HG02571 (cell line): ENCODE data around the gene NAP1L5.

Source experiments
- ATAC-seq: cut with Tn5 transposase; IDR thresholded peaks from one replicate; pipeline ENCODE4 v1.9.1; 2021; ENCODE audit warnings: mild to moderate bottlenecking, moderate library complexity; ENCODE audit not compliant: unreplicated experiment

Gene NAP1L5

DNA sequence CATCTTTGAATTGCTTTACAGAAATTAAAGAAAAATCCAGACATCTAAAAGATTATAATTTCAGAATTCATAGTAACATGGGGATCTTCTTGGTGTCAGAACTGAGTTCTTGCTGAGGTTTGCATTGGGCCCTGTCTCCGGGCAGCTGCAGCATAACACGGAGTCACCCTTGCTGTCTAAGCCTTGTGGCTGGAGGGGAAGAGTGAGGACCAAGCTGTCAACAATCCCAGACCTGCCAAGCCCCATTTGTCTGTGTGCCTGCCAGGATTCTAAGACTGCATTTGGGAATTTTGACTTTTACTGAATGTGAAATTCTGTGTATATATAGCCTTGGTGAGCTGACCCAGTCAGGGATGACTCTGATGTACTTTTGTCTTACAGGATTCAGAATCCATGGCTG is 25.2 kb upstream of the NAP1L5 start:
- no peak for ATAC-seq

DNA sequence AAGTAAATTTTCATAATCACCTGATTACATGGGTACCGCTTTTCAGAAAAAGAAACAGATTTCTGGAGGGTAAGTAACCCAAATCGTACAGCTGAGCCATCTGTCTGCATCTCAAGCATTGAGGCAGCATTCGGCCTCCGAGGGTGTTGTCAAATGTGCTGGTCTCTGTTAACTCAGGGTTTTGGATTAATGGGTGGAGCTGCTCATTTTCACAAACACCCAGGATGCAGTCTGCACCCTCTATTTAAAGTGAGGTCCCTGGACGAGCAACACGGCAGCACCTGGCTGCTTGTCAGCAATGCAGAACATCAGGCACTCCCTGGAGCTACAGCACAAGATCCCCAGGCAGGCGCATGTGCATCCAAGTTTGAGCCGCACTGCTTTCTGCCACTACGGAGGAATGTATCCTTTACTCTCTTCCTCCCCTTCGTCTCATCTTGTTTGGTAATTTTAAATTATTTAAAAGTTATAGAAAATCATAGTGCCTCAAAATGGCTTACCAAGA is 24.7 kb upstream of the NAP1L5 start:
- no peak for ATAC-seq

DNA sequence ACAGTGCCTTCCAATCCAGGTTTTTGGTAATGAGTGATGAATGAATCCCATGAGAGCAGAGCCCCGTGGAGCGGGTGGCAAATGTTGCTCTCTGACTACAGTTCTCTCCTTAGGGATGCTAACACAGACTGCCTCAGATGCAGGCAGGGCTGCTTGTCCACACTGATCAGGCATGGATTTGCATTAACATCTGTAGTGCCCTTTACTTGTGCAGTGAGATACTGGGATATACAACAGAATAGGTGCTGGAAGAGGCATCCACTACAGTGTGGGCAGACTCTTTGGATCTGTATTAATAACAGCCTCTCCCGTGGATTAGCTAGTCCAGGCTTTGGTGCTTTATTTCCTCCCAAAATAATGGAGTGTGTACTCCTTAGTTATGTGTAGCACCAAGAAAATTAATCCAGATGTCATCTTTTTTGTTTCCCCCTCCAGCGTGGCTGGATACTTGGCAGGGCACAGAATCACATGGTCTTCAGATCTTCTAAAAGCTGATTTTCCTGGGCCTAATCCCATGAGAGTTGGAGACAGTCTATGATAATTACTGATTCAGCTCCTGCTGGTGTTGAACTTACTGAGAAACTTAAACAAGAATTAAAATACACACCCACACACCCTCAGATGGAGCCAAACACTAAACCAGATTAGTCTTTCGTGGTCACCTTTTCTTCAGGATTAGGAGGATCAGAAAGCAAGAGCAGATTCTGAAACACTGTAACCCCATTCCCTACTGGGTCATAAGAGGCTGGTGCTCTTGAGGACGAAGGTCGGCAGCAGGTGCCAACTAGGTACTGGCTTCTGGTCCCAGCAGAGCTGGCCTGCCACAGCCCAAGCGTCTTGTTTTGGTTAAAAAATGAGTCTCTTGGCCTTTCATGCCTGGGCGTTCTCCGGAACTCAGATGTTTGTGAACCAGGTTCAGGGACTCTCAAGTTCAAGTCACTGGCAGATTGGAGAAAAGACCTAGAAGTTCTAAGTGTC is 23.1 kb upstream of the NAP1L5 start:
- ATAC-seq = no peak

DNA sequence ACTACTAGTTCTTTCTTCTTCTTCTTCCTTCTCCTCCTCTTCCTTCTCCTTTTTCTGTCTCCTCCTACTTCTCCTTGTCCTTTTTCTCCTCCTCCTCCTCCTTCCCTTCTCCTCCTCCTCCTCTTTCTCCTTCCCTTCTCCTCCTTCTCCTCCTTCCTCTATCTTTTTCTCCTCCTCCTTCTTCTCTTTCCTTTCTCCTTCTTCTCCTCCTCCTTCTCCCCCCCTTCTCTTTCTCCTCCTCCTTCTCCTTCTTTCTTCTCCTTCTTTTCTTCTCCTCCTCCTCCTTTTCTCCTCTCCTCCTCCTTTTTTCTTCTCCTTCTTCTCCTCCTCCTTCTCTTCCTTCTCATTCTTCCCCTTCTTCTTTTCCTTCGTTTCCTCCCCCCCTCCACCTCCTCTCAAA is 21.8 kb upstream of the NAP1L5 start:
- ATAC-seq = no peak

DNA sequence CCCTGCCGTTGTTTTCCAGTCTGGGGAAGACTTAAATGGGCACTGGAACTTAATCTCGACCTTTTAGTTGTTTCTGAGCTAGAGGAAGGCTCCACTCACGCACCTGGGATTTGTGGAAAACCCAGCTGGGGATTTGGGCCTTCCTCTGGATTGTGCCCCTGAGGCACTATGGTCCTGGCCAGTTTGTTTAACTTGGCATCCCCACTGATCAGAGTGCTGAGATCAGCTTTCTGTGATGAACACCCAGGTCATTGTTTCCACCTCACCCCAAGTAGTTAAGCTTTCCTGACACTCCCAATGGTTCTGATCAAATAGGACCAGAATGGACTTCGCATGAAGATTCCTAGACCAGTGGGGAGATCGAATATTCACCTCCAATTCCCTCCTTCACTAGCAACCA is 20.5 kb upstream of the NAP1L5 start:
- ATAC-seq = no peak

DNA sequence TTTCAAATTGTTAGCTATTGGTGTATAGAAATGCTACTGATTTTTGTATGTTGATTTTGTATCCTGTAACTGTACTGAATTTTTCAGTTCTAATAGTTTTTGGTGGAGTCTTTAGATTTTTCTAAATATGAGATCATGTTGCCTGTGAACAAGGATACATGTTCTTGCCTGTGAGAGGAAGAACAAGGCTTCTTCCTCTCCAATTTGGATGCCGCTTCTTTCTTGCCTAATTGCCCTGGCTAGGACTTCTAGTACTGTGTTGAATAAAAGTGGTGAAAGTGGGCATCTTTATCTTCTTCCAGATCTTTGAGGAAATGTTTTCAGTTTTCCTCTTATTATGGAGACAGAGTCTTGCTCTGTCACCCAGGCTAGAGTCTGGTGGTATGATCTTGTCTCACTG is 16.2 kb upstream of the NAP1L5 start:
- ATAC-seq = no peak

DNA sequence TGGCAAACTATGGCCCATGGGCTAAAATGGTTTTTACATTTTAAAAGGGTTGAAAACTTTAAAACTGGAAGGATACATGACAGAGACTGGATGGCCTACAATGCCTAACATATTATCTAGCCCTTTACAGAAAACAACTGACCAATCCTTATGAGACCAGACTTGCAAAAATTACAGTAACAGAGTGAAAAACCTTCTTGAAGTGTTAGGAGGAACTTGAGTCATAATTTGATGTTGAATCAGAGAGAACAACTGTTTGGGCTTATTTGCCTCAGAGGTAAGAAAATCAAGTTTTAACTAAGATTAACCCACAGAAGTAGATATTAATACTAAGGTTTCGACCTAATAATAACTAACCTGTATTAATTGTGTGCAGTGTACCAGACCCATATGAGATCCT is 12.4 kb upstream of the NAP1L5 start:
- no peak for ATAC-seq

DNA sequence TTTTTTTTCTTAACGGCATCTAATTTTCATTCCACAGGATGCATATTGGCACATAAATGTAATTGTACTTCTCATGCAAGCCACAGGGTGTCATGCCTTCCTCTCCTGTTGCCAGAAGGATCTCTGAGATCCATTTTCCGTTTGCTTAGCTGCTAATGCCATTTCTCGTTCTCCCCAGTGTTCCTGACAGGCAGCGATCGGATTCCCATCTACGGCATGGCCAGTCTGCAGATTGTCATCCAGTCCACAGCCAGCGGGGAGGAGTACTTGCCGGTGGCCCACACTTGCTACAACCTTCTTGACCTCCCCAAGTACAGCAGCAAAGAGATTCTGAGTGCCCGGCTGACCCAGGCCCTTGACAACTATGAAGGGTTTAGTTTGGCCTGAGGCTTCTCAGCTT is 8.9 kb upstream of the NAP1L5 start:
- no peak for ATAC-seq

DNA sequence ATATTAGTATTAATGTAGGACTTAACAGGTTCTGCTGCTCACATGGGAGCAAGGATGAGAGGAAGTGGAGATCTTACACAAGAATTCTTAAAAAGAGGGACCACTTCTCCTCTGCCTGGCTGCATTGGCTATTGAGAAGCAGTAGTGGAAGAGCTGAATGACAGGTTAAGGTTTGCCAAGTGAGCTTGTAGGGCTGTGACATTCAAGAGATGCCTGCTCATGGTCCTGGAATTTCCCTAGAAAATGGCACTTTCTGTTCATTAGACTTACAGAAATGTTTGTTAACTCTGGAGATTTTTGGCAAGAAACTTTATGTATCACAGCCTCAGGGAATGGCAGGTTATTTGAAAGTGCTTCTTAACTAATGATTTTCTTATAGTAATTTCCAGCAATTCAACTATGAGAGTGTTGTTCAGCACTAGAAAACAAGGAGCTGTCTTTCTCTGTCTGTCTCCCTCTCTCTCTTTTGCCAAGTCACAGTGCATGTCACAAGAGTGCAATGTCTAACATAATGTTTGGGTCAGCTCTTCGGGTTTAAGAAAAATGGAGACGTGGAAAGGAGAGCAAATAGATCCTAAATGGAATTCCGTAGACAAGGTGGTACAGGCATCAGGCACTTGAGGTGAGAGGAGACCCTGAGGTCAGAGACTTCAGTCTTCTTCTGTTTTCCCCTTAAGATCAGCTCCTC is 8.3 kb upstream of the NAP1L5 start:
- no peak for ATAC-seq

DNA sequence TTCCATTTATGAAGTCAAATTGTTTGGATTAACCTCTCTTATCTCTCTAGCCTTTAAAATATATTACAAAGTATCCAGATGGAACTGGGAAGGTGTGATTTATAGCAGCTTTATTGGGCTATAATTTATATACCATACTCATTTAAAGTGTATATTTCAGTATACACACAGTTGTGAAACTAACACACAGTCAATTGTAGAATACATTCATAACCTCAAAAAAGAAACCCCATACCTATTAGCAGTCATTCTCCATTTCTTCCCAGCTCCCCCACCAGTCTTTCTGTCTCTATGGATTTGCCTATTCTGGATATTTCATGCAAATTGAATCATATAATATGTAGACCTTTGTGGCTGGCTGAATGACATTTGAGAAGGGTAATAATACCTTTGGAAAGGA is 7.6 kb upstream of the NAP1L5 start:
- ATAC-seq = no peak

DNA sequence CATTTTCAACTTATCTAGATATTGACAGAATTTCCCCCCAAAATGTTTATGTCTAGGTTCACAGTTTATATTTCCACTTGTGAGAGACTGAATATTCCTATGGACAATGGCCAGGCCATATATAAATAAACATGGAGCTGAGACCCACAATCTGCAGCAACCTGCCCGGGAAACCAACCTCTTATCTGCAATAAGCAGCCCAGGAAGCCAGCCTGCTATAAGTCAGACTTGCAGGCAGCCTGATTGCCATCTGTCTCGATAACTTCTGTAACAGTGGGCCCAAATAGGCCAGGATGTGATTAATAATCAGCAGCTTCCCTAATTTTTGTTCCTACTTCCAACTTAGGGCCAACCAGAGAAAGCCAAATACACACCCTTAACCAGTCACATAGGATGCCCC is 5.2 kb upstream of the NAP1L5 start:
- no peak for ATAC-seq

DNA sequence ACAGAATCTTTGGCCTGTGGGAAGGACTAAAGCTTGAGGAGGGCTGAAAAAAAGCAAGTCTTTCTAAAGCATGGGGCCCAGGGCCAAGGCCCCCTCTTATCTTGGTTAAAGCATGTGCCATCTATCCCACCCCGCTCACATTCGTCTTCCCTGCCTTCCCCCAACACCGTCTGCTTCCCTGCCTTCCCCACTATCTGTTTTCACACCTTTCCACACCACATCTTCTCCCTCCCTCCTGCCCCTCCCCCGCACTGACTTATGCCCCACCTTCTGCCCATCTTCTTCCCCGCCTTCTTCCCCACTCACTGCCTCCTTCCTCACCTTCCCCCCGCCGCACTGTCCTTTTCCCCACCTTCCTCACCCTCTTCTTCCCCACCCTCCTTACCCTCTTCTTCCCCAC is 890 bp upstream of the NAP1L5 start:
- ATAC-seq = no peak

DNA sequence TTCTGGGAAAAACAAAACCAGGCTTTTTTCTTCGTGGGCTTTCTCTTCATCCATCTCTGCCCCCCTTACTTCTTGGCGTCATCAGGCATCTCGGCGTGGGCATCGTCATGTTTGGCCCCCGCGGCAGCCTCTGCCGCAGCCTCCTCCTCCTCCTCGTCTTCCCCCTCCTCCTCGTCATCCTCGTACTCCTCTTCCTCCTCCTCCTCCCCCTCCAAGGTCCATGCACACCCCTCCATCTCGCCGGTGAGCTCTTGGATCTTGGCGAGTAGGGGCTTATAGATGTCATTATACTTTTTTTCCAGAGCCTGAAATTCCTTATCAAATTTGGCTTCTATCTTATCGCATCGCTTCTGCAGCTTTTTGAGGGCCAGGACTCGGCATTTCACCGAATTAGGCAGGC is 488 bp downstream of the NAP1L5 start:
- no peak for ATAC-seq

DNA sequence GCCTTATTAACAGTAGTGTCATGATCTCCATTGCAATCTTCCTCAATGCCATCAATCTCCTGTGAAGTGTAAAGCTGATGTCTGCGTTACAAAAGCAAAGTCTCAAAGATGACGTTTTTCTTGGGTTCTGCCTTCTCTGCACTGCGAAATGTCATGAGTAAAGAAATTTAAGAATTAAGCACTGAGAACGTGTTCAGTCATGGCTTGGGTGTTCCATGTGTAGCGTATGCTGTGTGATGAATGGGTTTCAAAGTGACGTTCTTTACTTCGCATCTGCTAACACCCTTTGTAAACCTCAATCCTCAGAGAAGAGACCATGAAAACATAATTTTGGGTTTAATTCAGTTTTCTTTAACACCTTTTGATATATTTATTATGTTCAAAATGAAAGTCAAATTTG is 999 bp downstream of the NAP1L5 start:
- ATAC-seq = no peak

DNA sequence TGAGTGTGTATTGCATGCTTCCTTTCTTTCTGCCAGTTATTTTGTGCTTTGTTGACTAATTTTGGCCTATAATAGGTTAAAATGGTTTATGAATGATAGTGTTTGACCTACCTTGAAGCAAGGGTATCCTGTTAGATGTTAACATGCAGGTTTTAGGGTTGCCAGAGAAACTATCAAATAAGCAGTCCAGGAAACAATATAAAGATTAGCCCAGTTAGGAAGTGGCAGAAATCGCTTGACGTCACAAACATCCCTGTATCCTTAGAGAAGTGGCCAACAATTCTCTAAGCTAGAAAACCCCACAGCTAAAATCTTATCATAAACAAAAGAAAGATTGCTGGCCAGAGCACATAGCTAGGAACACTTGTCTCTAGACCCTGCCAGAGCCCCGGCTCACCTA is 3.8 kb downstream of the NAP1L5 start:
- no peak for ATAC-seq

DNA sequence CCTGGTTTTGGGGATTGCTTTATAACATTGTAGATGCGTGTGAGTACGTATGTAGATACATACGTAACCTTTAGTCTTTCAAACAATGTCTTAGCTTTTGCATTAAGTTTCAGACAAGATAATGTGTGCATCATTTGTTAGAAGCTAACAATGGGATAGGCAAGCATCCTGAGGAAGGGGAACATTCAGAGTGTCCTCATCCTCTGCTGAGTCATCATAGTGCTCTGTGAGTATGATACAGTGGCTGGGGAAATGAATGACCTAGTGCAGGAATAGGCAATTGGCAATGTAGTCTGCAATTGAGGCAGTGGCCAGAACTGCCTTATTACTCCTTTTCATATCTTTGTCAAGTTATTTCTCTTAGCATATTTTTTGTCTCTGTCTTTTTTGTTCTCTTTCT is 7.3 kb downstream of the NAP1L5 start:
- ATAC-seq = no peak

DNA sequence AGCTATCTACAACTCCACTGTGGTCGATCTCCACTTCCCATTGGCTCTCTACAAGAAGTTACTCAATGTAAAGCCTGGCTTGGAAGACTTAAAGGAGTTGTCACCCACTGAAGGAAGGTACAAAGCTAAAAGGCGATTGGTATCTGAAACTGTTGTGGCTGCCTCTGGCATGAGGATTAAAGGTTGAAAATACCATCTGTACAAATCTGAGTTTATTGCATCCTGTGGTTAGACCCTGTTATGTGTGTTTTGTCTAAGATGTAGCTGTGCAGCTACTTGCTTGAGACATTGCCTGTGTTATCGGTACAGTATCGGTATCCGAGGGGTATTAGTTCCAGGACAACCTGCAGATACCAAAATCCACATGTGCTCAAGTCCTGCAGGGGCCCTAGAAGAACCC is 16.4 kb downstream of the NAP1L5 start:
- no peak for ATAC-seq

DNA sequence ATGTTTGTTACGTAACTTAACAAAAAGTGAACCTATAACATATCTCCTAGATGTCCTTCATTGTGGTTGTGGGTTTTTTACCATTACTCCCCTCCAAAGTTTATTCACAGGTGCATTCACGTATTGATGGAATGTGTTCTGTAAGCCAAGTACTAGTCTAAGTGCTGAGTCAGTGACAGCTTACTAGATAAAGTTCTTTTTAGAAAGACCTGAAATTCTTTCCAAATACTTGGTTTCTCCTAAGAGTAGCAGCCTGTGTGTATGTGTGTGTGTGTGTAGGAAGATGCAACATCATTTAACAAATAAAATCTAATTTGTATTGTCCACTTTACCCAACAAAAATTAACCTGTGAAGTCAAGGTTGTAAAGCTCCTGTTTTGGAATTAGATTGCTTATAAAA is 22.1 kb downstream of the NAP1L5 start:
- no peak for ATAC-seq

DNA sequence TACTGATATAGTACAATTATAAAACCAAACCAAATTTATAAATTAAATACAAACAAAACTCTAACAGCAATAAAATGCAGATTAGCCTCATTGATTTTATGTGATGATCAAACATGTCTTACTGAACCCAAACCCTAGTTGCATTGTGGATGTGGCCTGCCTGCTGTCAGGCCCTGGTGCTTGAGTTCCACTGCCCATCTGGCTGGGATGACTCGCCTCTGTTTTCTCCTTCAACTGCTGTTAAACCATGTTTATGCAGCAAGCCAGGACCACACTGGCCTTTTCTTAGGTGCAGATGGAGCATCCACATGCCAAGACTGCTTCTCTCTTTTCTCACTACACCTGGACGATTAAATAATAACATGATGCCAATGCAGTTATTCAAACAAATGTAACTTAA is 22.6 kb downstream of the NAP1L5 start:
- no peak for ATAC-seq

DNA sequence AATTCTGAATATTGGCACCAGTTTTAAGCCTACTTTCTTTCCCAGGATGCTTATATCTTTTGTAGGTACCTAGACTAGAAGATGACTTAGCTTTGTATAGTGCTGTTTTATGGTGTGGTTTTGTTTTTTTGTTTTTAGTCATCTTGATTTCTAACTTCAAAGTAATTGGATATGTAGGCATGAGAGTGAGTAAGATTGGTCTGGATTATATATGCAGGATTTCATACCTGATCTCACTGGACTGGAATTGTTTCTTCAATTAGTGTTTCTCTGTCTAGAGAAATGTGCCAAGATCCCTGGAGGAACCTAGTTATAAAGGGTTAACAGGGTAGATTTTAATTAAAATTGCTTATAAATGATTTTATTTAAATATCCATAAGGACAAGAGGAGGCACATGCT is 23.1 kb downstream of the NAP1L5 start:
- no peak for ATAC-seq

DNA sequence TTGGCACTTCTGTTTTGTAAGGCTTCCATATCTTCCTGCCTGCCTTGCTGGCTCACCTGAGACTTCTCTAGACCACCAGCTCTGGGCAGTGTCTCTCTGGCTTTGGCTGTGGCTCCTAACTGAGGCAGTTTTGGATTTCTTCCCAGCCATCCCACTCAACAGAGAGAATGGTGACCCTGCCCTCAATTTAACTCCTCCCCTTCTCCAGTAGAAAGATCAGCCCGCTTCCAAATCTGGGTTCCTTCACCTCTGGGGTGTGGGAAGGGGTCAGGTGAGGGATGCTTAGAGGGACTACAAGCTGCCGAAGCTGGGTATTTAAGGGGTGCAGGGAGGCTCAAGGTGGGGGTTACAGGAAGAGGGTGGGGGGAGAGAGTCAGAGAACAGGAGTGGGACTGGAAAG is 23.7 kb downstream of the NAP1L5 start:
- ATAC-seq = no peak

DNA sequence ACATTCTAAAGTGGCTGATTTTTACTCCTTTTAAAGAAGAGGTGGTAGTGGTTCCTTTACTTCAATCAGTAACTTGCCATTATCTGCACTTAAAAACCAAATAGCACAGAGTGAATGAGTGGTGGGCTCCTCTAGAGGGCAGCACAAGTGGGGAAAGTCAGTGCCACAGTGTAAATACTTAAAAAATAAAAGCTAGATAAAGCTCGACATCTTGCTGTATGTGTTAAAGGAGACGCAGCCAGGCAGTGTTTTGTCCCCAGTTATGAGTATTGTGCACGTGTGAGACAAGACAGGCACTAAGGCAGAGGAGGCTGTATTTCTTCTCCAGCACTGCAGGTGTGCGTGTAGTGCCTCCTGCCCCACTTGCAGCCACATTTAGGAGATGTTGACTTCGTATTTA is 24.6 kb downstream of the NAP1L5 start:
- ATAC-seq = no peak
